Tibial artery (tissue), 4 donors: ENCODE measurements around the gene NPHP4.

Source experiments
- DNase-seq, 2 donors: peaks; one replicate each; pipeline ENCODE4 v3.0.0-alpha.2; 2019
- H3K27ac ChIP-seq, 2 donors: fragments of 200-600 bp; sonication (generic) in 1 of 2; 1 replicate in 1 of 2; 2 replicates in 1 of 2; pipeline ENCODE4 v1.5.1; 2018 to 2019; ENCODE audit warnings: mild to moderate bottlenecking in 1 of 2
- H3K27me3 ChIP-seq, 2 donors: fragments of 200-600 bp; sonication (generic) in 1 of 2; one replicate each; pipeline versions ENCODE4 v1.5.1 to v1.6.0; 2016 to 2019
- H3K36me3 ChIP-seq, 3 donors: fragments of 200-600 bp; sonication (generic) in 2 of 3; one replicate each; pipeline ENCODE4 v1.5.1; 2016 to 2019; ENCODE audit warnings: mild to moderate bottlenecking in 2 of 3
- H3K4me1 ChIP-seq, 4 donors: fragments of 200-600 bp; sonication (generic) in 2 of 4; 1 replicate in 3 of 4; 2 replicates in 1 of 4; pipeline ENCODE4 v1.5.1; 2016 to 2019
- H3K4me3 ChIP-seq, 2 donors: fragments of 200-600 bp; sonication (generic) in 1 of 2; 1 replicate in 1 of 2; 2 replicates in 1 of 2; pipeline ENCODE4 v1.5.1; 2018 to 2019; ENCODE audit warnings: mild to moderate bottlenecking in 2 of 2
- H3K9me3 ChIP-seq, 3 donors: fragments of 200-600 bp; sonication (generic) in 1 of 3; one replicate each; pipeline ENCODE4 v1.5.1; 2016 to 2019
- CTCF ChIP-seq, 2 experiments: fragments of 200-600 bp in 1 of 2; fragments of 450-650 bp in 1 of 2; IDR thresholded peaks; one replicate each; pipeline ENCODE4 v1.5.1; 2017 to 2019; ENCODE audit warnings: antibody characterized with exemption in 2 of 2, mild to moderate bottlenecking in 1 of 2, moderate library complexity in 1 of 2
- intact Hi-C: fragments of 100-400 bp; cut with DNase I; formaldehyde crosslinking; loops from one replicate; pipeline ENCODE4 v1.15.0; 2023; ENCODE audit warnings: low total_unique reads

NPHP4 gene

GRCh38 chr1:5992026-5992813, at the start of gene NPHP4:
Gene NPHP4, minus strand, starts transcription at chr1:5992425. Its CDS starts 6,136 bp downstream, at chr1:5986289.
- no peaks in the 10 kb centered on the region for H3K9me3 ChIP-seq
- TF ChIP-seq CTCF (IDR thresholded peaks at IDR 0.05): no peak
- peak within 1 kb of the TSS; percentile 61 to 82 for H3K4me3 ChIP-seq
- peak within 1 kb of the TSS; percentile 75 to 81 for H3K27ac ChIP-seq
- H3K36me3 ChIP-seq: no peaks in the 10 kb centered on the region
- peaks cover 0 to 15% of the 10 kb centered on the region in 2 donors for H3K27me3 ChIP-seq
- intact Hi-C loops: loop anchor here (5.0 kb wide), 1 partner anchor 400 kb away; the partner anchor contains the start of gene ACOT7
- peaks cover 0 to 20% (median 19%) of the 10 kb centered on the region in 4 donors for H3K4me1 ChIP-seq
- DNase-seq: peak; percentile 99 to 100

DNA sequence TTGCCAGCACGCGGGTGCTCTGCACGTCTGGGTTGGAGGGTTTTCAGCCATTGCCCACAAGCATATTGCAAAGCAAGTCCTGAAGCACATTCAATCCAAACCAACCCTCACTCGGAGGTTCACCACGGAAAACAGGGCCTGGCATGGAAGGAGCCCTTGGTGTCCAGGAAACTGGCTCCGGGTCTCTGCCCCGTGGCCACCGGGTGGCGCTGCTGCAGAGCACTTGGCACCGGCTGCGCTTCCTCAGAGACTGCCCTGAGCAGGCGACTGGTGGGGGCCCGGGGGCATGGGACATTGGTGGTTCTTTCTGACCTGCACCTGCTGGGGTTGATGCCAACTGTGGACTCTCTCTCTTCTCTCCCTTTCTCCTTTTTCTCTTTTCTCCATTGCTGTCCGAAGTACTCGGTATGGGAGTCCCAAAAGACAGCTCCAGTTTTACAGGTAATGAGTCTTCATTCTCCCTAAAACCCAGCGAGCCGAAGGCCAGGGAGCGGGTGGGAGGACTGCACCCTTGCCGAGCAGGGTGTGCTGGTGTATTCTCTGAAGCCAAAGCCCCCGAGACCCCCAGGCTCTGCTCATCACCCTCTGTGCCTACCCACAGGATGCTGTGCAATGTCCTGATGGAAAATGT, 49.3 kb upstream of the NPHP4 start:
- no peaks in the 10 kb centered on the region for H3K36me3 ChIP-seq
- H3K27me3 ChIP-seq: peaks cover 0 to 4% of the 10 kb centered on the region in 2 donors
- DNase-seq: no peak
- H3K4me3 ChIP-seq: no peak overlapping the region
- no peak overlapping the region for H3K27ac ChIP-seq
- H3K9me3 ChIP-seq: no peaks in the 10 kb centered on the region
- peak in 1 of 2 experiments; percentile 33 for TF ChIP-seq CTCF (IDR thresholded peaks at IDR 0.05)
- intact Hi-C loops: no loop called here
- no peaks in the 10 kb centered on the region for H3K4me1 ChIP-seq

GRCh38 chr1:6040861-6041415, 48.7 kb upstream of the NPHP4 start:
- DNase-seq: no peak
- intact Hi-C loops: no loop called here

DNA sequence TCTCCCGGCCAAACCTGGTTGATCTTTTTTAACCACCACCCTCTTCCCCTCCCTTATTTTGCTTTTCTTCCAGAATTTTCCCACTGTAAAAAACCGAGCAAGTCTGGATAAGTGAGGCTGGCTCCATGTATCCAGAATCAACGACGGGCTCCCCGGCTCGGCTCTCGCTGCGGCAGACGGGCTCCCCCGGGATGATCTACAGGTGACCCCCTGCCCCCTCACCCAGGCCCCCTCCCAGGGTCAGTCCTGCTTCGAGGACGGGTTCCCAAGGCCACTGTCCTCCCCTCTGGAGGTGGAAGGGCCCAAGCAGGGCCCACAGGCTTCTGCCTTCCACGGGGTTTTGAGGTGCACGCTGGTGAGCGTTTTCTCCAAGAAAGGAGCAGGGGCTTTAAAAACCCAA, 48.2 kb upstream of the NPHP4 start:
- no peaks in the 10 kb centered on the region for H3K36me3 ChIP-seq
- TF ChIP-seq CTCF (IDR thresholded peaks at IDR 0.05): no peak
- no peak overlapping the region for H3K4me3 ChIP-seq
- DNase-seq: no peak
- intact Hi-C loops: no loop called here
- H3K27me3 ChIP-seq: peaks cover 0 to 4% of the 10 kb centered on the region in 2 donors
- no peaks in the 10 kb centered on the region for H3K9me3 ChIP-seq
- H3K27ac ChIP-seq: no peak overlapping the region
- no peaks in the 10 kb centered on the region for H3K4me1 ChIP-seq

More at GRCh38 chr1:6040861-6041415, 48.7 kb upstream of the NPHP4 start:
- H3K36me3 ChIP-seq: no peaks in the 10 kb centered on the region
- H3K4me1 ChIP-seq: no peaks in the 10 kb centered on the region
- H3K4me3 ChIP-seq: no peak overlapping the region
- H3K27ac ChIP-seq: no peak overlapping the region
- H3K9me3 ChIP-seq: no peaks in the 10 kb centered on the region
- TF ChIP-seq CTCF (IDR thresholded peaks at IDR 0.05): no peak
- H3K27me3 ChIP-seq: peaks cover 0 to 4% of the 10 kb centered on the region in 2 donors

- intact Hi-C loops: no loop called here
- no peak for TF ChIP-seq CTCF (IDR thresholded peaks at IDR 0.05)
- Histone ChIP-seq H3K27me3 (peaks cover 0 to 15% of the 10 kb centered on the region in 2 donors), H3K4me3 (no peak overlapping the region), H3K36me3 (no peaks in the 10 kb centered on the region), H3K27ac (no peak overlapping the region), H3K4me1 (peaks cover 0 to 5% (median 1%) of the 10 kb centered on the region in 4 donors), H3K9me3 (no peaks in the 10 kb centered on the region)
- DNase-seq: no peak
These were observed 46.8 kb upstream of the NPHP4 start for GRCh38 chr1:6039031-6039430.
